MM.1S (cell line): ENCODE measurements around the gene DNMT3A.

Experiments
- DNase-seq: peaks from one replicate; pipeline ENCODE4 v3.0.0-alpha.2; 2015
- H2AFZ ChIP-seq: fragments of 300-600 bp; sonication (generic); 2 replicates; pipeline ENCODE4 v1.6.0; 2016; ENCODE audit warnings: antibody characterized with exemption, low read length
- H3F3A ChIP-seq: fragments of 300-600 bp; sonication (generic); 2 replicates; pipeline ENCODE4 v1.6.1; 2016; ENCODE audit warnings: mild to moderate bottlenecking, antibody characterized with exemption, low read length, moderate library complexity, mixed read lengths; ENCODE audit not compliant: insufficient read depth
- H3K27ac ChIP-seq: fragments of 300-600 bp; sonication (generic); 2 replicates; pipeline ENCODE4 v1.5.1; 2016; ENCODE audit warnings: mild to moderate bottlenecking, low read length
- H3K27me3 ChIP-seq: fragments of 300-600 bp; sonication (generic); replicated peaks from 2 replicates; pipeline ENCODE4 v1.6.0; 2016; ENCODE audit warnings: low read length; ENCODE audit not compliant: insufficient read depth
- H3K36me3 ChIP-seq: fragments of 300-600 bp; sonication (generic); replicated peaks from 2 replicates; pipeline ENCODE4 v1.6.1; 2016; ENCODE audit warnings: mild to moderate bottlenecking, low read length, mixed read lengths; ENCODE audit not compliant: insufficient read depth
- H3K4me1 ChIP-seq: fragments of 300-600 bp; sonication (generic); 2 replicates; pipeline ENCODE4 v1.6.1; 2016; ENCODE audit warnings: low read length, mixed read lengths
- H3K4me2 ChIP-seq: fragments of 300-600 bp; sonication (generic); 2 replicates; pipeline ENCODE4 v1.6.0; 2016; ENCODE audit warnings: low read depth, low read length
- H3K4me3 ChIP-seq: fragments of 300-600 bp; sonication (generic); 2 replicates; pipeline ENCODE4 v1.5.1; 2016; ENCODE audit warnings: low read length, mixed read lengths
- H3K79me2 ChIP-seq: fragments of 300-600 bp; sonication (generic); 2 replicates; pipeline ENCODE4 v1.6.1; 2016; ENCODE audit warnings: mixed run types, low read length, mixed read lengths
- H3K9ac ChIP-seq: fragments of 300-600 bp; sonication (generic); 2 replicates; pipeline ENCODE4 v1.6.1; 2016; ENCODE audit warnings: low read length, mixed read lengths
- H3K9me2 ChIP-seq: fragments of 300-600 bp; sonication (generic); replicated peaks from 2 replicates; pipeline ENCODE4 v1.6.1; 2016; ENCODE audit warnings: mild to moderate bottlenecking, low read length, mixed read lengths; ENCODE audit not compliant: insufficient read depth
- H3K9me3 ChIP-seq: fragments of 300-600 bp; sonication (generic); replicated peaks from 2 replicates; pipeline ENCODE4 v1.6.1; 2016; ENCODE audit warnings: mild to moderate bottlenecking, low read length, mixed read lengths; ENCODE audit not compliant: insufficient read depth
- H4K20me1 ChIP-seq: fragments of 300-600 bp; sonication (generic); 2 replicates; pipeline ENCODE4 v1.6.1; 2016; ENCODE audit warnings: mild to moderate bottlenecking, low read length, moderate library complexity, mixed read lengths; ENCODE audit not compliant: insufficient read depth
- EZH2 ChIP-seq: fragments of 300-600 bp; sonication (generic); optimal IDR thresholded peaks from 2 replicates; pipeline ENCODE3; 2017; ENCODE audit warnings: low read depth, mild to moderate bottlenecking, antibody characterized with exemption, low read length, mixed read lengths
- EZH2phosphoT487 ChIP-seq: fragments of 300-600 bp; sonication (generic); IDR thresholded peaks from 2 replicates; pipeline ENCODE4 v1.6.1; 2018; ENCODE audit warnings: antibody characterized with exemption, low read length
- TF ChIP-seq, protein P1 (sequence below): fragments of 300-600 bp; sonication (generic); IDR thresholded peaks from 2 replicates; pipeline ENCODE4 v1.5.1; 2016; ENCODE audit warnings: antibody characterized with exemption, low read length, mixed read lengths

Gene DNMT3A

DNA sequence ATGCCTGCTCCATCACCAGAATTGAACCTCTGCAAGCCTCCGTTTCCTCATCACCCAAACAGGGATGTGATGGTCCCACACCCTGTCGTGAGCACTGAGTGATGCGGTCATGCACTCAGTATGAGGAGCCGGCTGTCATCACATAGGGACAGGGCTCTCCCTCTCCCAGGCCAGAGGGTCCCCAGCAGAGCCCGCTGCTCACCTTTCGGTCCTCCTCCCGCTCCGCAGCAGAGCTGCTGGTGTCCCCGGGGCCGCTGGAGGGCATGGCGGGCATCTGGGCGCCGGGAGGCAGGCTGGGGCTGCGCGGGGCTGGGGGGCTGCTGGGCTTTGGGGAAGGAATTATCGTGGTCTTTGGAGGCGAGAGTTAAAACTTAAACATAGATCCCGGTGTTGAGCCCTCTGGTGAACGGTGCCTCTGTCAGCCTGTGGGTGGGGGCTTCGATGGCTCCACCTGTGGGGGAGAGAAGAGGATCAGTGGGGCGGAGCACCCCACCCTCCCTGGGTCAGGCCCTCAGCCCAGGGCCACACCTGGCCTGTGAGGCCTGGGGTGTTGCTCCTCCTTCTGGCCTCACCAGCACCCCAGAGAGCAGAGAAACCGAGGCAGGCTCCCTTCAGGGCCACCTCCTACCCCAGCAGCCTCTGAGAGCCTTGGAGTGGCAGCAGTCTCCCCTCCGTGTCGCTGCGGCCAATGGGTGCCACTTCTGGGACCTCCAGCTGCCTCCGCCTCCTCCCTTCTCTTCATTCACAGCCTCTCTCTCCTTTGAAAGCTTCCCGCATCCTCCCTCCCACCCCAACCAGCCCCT is 27.8 kb downstream of the DNMT3A start:
- no peak overlapping the region for H3K27ac ChIP-seq
- no peaks in the 10 kb centered on the region for H3K9me2 ChIP-seq
- no peak for DNase-seq
- H3K79me2 ChIP-seq = no peaks in the 10 kb centered on the region
- TF ChIP-seq EZH2 (no peak), EZH2phosphoT487 (no peak)
- TF ChIP-seq, protein P1, sequence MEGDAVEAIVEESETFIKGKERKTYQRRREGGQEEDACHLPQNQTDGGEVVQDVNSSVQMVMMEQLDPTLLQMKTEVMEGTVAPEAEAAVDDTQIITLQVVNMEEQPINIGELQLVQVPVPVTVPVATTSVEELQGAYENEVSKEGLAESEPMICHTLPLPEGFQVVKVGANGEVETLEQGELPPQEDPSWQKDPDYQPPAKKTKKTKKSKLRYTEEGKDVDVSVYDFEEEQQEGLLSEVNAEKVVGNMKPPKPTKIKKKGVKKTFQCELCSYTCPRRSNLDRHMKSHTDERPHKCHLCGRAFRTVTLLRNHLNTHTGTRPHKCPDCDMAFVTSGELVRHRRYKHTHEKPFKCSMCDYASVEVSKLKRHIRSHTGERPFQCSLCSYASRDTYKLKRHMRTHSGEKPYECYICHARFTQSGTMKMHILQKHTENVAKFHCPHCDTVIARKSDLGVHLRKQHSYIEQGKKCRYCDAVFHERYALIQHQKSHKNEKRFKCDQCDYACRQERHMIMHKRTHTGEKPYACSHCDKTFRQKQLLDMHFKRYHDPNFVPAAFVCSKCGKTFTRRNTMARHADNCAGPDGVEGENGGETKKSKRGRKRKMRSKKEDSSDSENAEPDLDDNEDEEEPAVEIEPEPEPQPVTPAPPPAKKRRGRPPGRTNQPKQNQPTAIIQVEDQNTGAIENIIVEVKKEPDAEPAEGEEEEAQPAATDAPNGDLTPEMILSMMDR = no peak
- no peak overlapping the region for H3K4me2 ChIP-seq
- no peak overlapping the region for H3K9ac ChIP-seq
- no peaks in the 10 kb centered on the region for H3K36me3 ChIP-seq
- no peaks in the 10 kb centered on the region for H3F3A ChIP-seq
- no peaks in the 10 kb centered on the region for H3K9me3 ChIP-seq
- H4K20me1 ChIP-seq = no peaks in the 10 kb centered on the region
- no peak overlapping the region for H2AFZ ChIP-seq
- H3K4me1 ChIP-seq = no peaks in the 10 kb centered on the region
- no peak overlapping the region for H3K4me3 ChIP-seq
- no peaks in the 10 kb centered on the region for H3K27me3 ChIP-seq

DNA sequence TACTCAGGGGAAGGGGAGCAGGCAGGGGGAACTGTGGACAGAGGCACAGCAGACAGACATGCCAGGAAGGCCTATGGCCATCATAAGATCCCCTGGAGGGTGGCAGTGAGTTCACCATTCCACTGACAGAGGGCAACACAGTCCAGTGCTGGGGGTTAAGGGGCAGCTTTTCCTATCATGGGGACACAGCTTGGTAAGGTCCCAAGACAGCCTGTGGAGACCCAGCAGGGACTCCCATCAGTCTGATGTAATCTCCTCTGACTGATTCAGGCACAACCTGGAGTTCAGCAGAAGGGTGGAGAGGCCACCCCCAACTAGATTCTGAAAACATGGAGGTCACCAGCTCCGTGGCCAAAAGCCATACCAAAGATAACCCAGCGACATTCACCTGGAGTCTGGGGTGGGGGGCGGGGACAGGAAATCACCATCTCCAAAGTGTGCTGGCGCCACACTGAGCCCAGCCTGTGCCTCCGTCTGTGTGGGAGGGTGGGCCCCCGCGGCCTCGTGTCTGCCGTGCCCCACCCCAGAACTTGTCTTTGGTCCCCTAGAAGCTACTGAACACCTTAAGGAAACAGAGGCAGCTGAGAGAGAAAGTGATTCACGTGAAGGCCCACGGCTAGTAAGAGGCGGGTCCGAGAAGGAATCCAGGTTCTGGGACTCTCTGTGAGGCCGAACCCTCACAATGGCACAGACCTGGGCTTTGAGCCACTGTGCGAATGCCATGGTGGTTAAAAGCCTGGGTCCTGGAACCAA is 28.6 kb downstream of the DNMT3A start:
- H3K27ac ChIP-seq = no peak overlapping the region
- H3F3A ChIP-seq = no peaks in the 10 kb centered on the region
- TF ChIP-seq, protein P1 = no peak
- no peak for TF ChIP-seq EZH2
- TF ChIP-seq EZH2phosphoT487 = no peak
- H2AFZ ChIP-seq = no peak overlapping the region
- no peaks in the 10 kb centered on the region for H3K9me2 ChIP-seq
- DNase-seq = no peak
- H3K79me2 ChIP-seq = no peaks in the 10 kb centered on the region
- H3K36me3 ChIP-seq = no peaks in the 10 kb centered on the region
- no peaks in the 10 kb centered on the region for H3K9me3 ChIP-seq
- no peak overlapping the region for H3K9ac ChIP-seq
- no peaks in the 10 kb centered on the region for H4K20me1 ChIP-seq
- H3K4me3 ChIP-seq = no peak overlapping the region
- H3K4me2 ChIP-seq = no peak overlapping the region
- no peaks in the 10 kb centered on the region for H3K4me1 ChIP-seq
- no peaks in the 10 kb centered on the region for H3K27me3 ChIP-seq

DNA sequence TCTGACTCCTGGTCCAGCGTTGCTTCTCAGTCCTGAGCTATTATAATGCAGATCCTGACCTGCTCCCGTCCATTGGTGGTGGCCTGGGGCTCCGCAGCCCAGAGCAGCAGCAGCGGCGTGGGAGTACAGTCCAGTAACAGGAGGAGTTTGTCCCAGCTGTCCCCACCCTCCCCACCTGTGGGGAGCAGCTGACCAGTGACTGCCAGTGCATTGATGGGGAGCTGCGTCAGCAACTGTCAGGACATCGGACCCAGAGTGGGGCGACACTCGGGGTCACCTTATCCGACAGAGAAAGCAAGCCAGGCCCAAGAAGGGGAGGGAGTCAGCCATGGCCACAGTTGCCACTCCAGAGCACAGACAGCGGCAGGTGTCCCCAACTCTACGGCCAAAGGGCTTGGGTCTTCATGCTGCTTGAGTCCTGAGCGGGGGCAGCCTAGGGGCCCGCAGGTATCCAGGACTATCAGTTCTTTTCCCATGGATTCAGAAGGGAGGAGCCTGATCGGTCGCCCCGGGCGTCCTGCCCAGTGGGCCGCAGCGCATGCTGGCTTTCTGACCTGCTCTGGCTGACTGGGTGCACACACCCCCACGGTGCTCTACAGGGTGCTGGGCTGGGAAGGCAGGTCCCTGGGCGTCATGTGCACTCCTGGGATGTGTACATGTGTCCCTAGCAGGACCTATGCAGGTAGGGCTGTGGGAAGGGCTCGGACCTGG is 29.7 kb downstream of the DNMT3A start:
- Histone ChIP-seq H3K79me2 (no peaks in the 10 kb centered on the region), H3K9me3 (no peaks in the 10 kb centered on the region), H3K4me2 (no peak overlapping the region), H3F3A (no peaks in the 10 kb centered on the region), H3K4me1 (no peaks in the 10 kb centered on the region), H2AFZ (no peak overlapping the region), H3K9ac (no peak overlapping the region), H3K27ac (no peak overlapping the region), H3K4me3 (no peak overlapping the region), H4K20me1 (no peaks in the 10 kb centered on the region), H3K9me2 (no peaks in the 10 kb centered on the region), H3K36me3 (no peaks in the 10 kb centered on the region), H3K27me3 (no peaks in the 10 kb centered on the region)
- TF ChIP-seq EZH2phosphoT487 (no peak), EZH2 (no peak)
- TF ChIP-seq, protein P1 = no peak
- no peak for DNase-seq
